OCI-LY3 (cell line): Measurements from ENCODE around the gene FHOD3.

Experiments used
- H2AFZ ChIP-seq: fragments of 200-600, 300-600 bp; shearing (Covaris generic); 2 replicates; pipeline ENCODE4 v1.6.0; 2014; ENCODE audit warnings: antibody characterized with exemption, low read depth, low read length
- H3K27ac ChIP-seq: fragments of 200-600, 300-600 bp; sonication (generic); 2 replicates; pipeline ENCODE4 v1.5.1; 2014; ENCODE audit warnings: mild to moderate bottlenecking, low read length, moderate library complexity, mixed read lengths
- H3K27me3 ChIP-seq: fragments of 200-600, 300-600 bp; sonication (generic); 2 replicates; pipeline ENCODE4 v1.6.1; 2014; ENCODE audit warnings: low read depth, low read length, mixed read lengths
- H3K36me3 ChIP-seq: fragments of 200-600, 300-600 bp; sonication (generic); replicated peaks from 2 replicates; pipeline ENCODE3; 2014; ENCODE audit warnings: low read depth, low read length, mixed read lengths
- H3K4me1 ChIP-seq: fragments of 300-600, 200-600 bp; sonication (generic); 2 replicates; pipeline ENCODE4 v1.6.1; 2014; ENCODE audit warnings: low read length, mixed read lengths
- H3K4me2 ChIP-seq: fragments of 200-600, 300-600 bp; sonication (generic); 2 replicates; pipeline ENCODE4 v1.6.1; 2014; ENCODE audit warnings: low read length, mixed read lengths
- H3K4me3 ChIP-seq: fragments of 300-600, 200-600 bp; sonication (generic); 2 replicates; pipeline ENCODE4 v1.5.1; 2014; ENCODE audit warnings: antibody characterized with exemption, mild to moderate bottlenecking, low read length, moderate library complexity
- H3K79me2 ChIP-seq: fragments of 300-600, 200-600 bp; shearing (Covaris generic); 2 replicates; pipeline ENCODE4 v1.6.1; 2014; ENCODE audit warnings: mild to moderate bottlenecking, low read length, mixed read lengths
- H3K9ac ChIP-seq: fragments of 300-600, 200-600 bp; shearing (Covaris generic); 2 replicates; pipeline ENCODE4 v1.6.0; 2014; ENCODE audit warnings: mild to moderate bottlenecking, low read length, moderate library complexity
- H3K9me3 ChIP-seq: fragments of 200-600, 300-600 bp; shearing (Covaris generic); 2 replicates; pipeline ENCODE4 v1.6.1; 2014; ENCODE audit warnings: low read length, mixed read lengths; ENCODE audit not compliant: insufficient read depth
- H4K20me1 ChIP-seq: fragments of 200-600, 300-600 bp; sonication (generic); 2 replicates; pipeline ENCODE4 v1.6.1; 2016; ENCODE audit warnings: low read length, mixed read lengths; ENCODE audit not compliant: insufficient read depth
- EZH2phosphoT487 ChIP-seq: fragments of 200-600 bp; shearing (Covaris generic); IDR thresholded peaks from 2 replicates; pipeline ENCODE4 v1.6.1; 2018; ENCODE audit warnings: antibody characterized with exemption, mixed run types, low read depth
- TF ChIP-seq, protein P1 (sequence below): fragments of 200-600, 300-600 bp; sonication (generic); IDR thresholded peaks from 2 replicates; pipeline ENCODE4 v1.5.1; 2014; ENCODE audit warnings: antibody characterized with exemption, low read length, low read depth

The FHOD3 gene

DNA sequence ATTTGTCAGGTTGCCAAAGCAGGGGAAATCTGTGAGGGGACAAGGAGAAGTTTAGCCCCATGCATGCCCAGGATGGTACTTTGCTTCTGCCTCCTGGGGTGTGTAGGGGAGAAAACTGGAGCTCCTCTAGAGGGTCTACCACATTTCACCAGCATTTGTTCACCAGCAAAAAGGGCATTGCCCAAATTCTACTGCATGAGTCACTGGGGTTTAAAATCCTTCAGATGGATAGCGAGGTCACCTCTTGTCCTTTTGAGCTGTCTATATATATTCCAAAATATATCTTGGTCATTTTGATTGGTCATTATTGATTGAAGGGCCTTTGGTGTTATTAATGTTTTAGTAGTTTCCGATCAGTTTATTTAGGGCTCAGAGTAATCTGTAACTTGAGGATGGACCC lies 18.7 kb downstream of the FHOD3 start:
- Histone ChIP-seq H3K4me3 (no peak overlapping the region), H3K79me2 (no peaks in the 10 kb centered on the region), H3K27me3 (0 out of 2 replicates have a peak, but pooled peaks cover 3% of the 10 kb centered on the region), H3K4me1 (no peaks in the 10 kb centered on the region), H3K9me3 (no peaks in the 10 kb centered on the region), H4K20me1 (no peaks in the 10 kb centered on the region), H3K36me3 (no peaks in the 10 kb centered on the region), H3K4me2 (no peak overlapping the region), H3K9ac (no peak overlapping the region), H2AFZ (no peak overlapping the region), H3K27ac (no peak overlapping the region)
- TF ChIP-seq, protein P1, sequence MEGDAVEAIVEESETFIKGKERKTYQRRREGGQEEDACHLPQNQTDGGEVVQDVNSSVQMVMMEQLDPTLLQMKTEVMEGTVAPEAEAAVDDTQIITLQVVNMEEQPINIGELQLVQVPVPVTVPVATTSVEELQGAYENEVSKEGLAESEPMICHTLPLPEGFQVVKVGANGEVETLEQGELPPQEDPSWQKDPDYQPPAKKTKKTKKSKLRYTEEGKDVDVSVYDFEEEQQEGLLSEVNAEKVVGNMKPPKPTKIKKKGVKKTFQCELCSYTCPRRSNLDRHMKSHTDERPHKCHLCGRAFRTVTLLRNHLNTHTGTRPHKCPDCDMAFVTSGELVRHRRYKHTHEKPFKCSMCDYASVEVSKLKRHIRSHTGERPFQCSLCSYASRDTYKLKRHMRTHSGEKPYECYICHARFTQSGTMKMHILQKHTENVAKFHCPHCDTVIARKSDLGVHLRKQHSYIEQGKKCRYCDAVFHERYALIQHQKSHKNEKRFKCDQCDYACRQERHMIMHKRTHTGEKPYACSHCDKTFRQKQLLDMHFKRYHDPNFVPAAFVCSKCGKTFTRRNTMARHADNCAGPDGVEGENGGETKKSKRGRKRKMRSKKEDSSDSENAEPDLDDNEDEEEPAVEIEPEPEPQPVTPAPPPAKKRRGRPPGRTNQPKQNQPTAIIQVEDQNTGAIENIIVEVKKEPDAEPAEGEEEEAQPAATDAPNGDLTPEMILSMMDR = no peak
- no peak for TF ChIP-seq EZH2phosphoT487

DNA sequence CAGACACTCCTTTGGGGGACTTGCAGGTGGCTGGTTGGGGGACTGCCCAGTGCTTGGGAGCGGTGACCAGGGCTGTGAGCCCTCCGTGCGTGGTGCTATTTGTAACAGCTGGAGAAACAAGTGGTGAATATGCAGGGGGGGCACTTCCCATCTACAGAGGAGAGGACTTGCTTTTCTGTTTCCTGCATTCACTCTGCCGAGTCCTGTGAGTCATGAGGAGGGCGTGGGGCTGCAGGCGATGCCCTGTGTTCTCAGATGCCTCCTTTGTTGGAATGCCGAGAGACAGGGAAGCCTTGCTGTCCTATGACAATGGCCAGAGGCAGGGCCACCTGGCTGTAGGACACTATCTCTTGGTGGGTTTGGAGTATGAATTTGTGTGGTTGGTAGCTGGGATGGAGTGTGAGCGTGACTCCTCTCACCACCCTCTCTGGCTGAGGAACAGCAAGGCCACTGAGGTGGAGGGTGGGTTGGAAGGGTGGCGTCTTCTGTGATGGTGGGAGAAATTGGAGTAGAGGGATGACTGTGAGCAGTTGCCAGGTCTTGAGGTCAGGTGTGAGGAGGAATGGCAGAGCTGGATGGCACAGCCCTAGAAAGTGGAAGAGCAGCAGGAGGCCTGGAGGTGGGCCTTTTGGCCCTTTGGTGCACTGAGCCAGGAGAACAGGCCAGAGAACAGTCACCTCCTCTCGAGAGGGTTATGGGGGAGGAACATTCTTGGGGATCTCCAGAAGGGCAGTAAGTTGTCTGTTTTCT lies 24.3 kb downstream of the FHOD3 start:
- Histone ChIP-seq H3K79me2 (no peaks in the 10 kb centered on the region), H3K4me3 (no peak overlapping the region), H4K20me1 (no peaks in the 10 kb centered on the region), H3K9me3 (no peaks in the 10 kb centered on the region), H3K27ac (no peak overlapping the region), H3K4me2 (no peak overlapping the region), H3K4me1 (no peaks in the 10 kb centered on the region), H3K27me3 (0 out of 2 replicates have a peak, but pooled peaks cover 8% of the 10 kb centered on the region), H3K9ac (no peak overlapping the region), H2AFZ (no peak overlapping the region), H3K36me3 (no peaks in the 10 kb centered on the region)
- TF ChIP-seq, protein P1 = no peak

DNA sequence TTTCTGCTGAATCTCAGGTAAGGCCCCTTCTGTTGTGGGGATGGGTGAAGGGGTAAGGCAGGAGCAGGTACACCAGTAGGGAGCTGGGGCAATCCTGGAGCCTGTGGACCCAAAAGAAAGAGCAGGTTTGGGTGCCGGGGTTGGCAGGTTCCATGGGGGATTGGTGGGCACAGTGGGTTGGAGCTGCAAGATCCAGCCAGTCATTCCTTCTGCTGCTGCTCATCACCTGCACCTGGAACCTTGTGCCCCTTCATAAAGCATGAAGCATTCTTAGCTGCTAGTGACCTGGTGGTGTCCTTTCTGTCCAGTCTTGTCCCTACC lies 24.9 kb downstream of the FHOD3 start:
- Histone ChIP-seq H3K9ac (no peak overlapping the region), H3K27ac (no peak overlapping the region), H3K9me3 (no peaks in the 10 kb centered on the region), H2AFZ (no peak overlapping the region), H3K4me3 (no peak overlapping the region), H3K4me2 (no peak overlapping the region), H3K79me2 (no peaks in the 10 kb centered on the region), H3K36me3 (no peaks in the 10 kb centered on the region), H3K27me3 (0 out of 2 replicates have a peak, but pooled peaks cover 11% of the 10 kb centered on the region), H4K20me1 (no peaks in the 10 kb centered on the region), H3K4me1 (no peaks in the 10 kb centered on the region)
- TF ChIP-seq, protein P1 = no peak
- TF ChIP-seq EZH2phosphoT487 = no peak

DNA sequence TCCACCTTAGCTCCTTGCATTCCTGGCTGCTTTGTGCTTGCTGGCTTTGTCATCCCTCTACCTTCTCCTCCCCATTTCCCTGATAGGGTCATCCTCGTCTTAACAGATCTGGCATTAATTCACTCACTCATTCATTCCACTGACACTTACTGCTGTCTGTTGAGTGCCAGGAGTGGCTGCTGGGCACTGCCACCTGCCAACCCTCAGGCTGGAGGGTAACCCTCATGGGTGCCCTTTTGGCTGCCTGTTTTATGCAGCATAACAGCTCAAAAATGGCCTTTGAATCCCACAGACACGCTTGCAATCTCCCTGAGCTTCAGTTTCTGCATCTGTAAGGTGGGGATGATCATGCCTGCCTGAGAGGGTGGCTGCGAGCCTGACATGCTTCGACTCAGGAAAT lies 25.2 kb downstream of the FHOD3 start:
- H3K4me2 ChIP-seq = no peak overlapping the region
- no peaks in the 10 kb centered on the region for H3K79me2 ChIP-seq
- H3K4me1 ChIP-seq = no peaks in the 10 kb centered on the region
- no peak overlapping the region for H2AFZ ChIP-seq
- no peaks in the 10 kb centered on the region for H4K20me1 ChIP-seq
- TF ChIP-seq EZH2phosphoT487 = no peak
- TF ChIP-seq, protein P1 = no peak
- no peaks in the 10 kb centered on the region for H3K36me3 ChIP-seq
- no peak overlapping the region for H3K9ac ChIP-seq
- H3K27me3 ChIP-seq = 0 out of 2 replicates have a peak, but pooled peaks cover 14% of the 10 kb centered on the region
- H3K4me3 ChIP-seq = no peak overlapping the region
- H3K9me3 ChIP-seq = no peaks in the 10 kb centered on the region
- no peak overlapping the region for H3K27ac ChIP-seq
